ENCODE results near the gene MMD. TPM values are rescaled to one million over a fixed set of nuclear protein-coding genes. Genes with fewer than 3 reads are reported as not detected.

The MMD gene
- total and polyA plus RNA-seq, 2 of the 13 experiments (the other 11 are each of a cell fraction or from before 2014, with no cell fraction given) = 121 to 225 TPM

DNA sequence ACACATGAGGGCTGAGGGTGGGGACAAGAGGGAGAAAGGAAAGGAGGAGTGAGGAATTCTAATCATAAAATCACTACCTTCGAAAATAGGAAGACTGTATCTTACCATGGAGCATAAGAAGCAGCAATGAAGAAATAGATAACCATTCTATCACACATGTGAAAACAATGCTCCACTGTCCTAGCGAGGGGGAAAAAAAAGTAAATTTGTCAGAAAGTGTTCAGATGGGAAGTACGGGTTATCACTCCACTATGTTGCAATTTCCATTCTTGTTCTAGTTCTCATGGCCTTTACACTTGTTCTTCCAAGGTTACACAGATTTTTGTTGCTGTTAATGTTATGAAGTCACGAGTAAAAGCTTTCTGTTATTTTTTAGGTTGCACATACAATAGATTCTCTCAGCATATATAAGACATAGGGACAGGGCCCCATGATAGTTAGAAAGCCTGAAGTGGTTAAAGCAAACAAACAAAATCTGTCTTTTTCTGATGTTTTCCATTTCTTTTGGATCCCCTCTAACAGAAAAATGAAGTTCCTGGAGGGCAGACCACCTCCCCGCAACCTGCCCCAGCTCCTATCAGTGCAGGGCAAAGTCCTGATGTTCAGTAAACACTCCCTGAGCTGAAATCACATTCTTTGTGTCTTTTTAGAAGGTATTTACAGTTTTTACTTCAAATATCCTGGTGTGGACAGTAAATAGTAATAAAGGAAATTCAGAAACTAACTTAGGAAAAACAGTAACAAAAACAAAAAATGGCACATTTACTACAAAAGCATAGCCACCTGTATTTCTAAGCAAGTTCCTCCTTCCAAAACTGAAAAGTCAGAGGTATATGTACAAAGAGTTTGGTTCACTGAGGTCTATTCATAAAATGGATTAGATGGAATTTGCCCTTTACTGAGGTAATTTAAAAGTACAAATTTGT is 13.7 kb downstream of the MMD start (continued):
- TF ChIP-seq, protein P1, sequence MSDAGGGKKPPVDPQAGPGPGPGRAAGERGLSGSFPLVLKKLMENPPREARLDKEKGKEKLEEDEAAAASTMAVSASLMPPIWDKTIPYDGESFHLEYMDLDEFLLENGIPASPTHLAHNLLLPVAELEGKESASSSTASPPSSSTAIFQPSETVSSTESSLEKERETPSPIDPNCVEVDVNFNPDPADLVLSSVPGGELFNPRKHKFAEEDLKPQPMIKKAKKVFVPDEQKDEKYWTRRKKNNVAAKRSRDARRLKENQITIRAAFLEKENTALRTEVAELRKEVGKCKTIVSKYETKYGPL (CRISPR knock-in tag; IDR thresholded peaks at IDR 0.05) = no peak
- TF ChIP-seq IRF1 (CRISPR knock-in tag; IDR thresholded peaks at IDR 0.05; ENCODE audit: low read depth) (no peak), ZNF33A (CRISPR knock-in tag; IDR thresholded peaks at IDR 0.05; ENCODE audit: borderline replicate concordance) (no peak), PRPF4 (IDR thresholded peaks at IDR 0.05; ENCODE audit: low read depth, low read length, poor library complexity, severe bottlenecking) (no peak), ZNF713 (CRISPR knock-in tag; IDR thresholded peaks at IDR 0.05) (no peak), PCBP1 (IDR thresholded peaks at IDR 0.05; ENCODE audit: borderline replicate concordance, low read depth, low read length) (no peak), ZNF44 (CRISPR knock-in tag; IDR thresholded peaks at IDR 0.05) (no peak), ZMYM2 (CRISPR knock-in tag; IDR thresholded peaks at IDR 0.05) (peak; percentile 61; the same call in 1 of the 2 replicates), ZSCAN29 (CRISPR knock-in tag; conservative IDR thresholded peaks at IDR 0.05) (peak; percentile 42; the same call in 1 of the 2 replicates), RFX1 (IDR thresholded peaks at IDR 0.05) (no peak), ZNF567 (CRISPR knock-in tag; IDR thresholded peaks at IDR 0.05; ENCODE audit: borderline replicate concordance) (no peak), XBP1 (CRISPR knock-in tag; IDR thresholded peaks at IDR 0.05) (no peak), ZNF746 (CRISPR knock-in tag; IDR thresholded peaks at IDR 0.05) (peak; percentile 77; the same call in 1 of the 2 replicates), ATAD3A (CRISPR knock-in tag; IDR thresholded peaks at IDR 0.05) (no peak), ZNF296 (CRISPR knock-in tag; conservative IDR thresholded peaks at IDR 0.05) (no peak), POLR2G (IDR thresholded peaks at IDR 0.05; ENCODE audit: low read depth, low read length) (no peak), NR2C2 (CRISPR knock-in tag; IDR thresholded peaks at IDR 0.05; ENCODE audit: borderline replicate concordance) (peak; percentile 72), ZSCAN30 (CRISPR knock-in tag; IDR thresholded peaks at IDR 0.05) (no peak), SRSF9 (IDR thresholded peaks at IDR 0.05; ENCODE audit: borderline replicate concordance, insufficient read depth, low read depth, low read length, poor library complexity, severe bottlenecking) (no peak), HDAC2 (CRISPR knock-in tag; IDR thresholded peaks at IDR 0.05) (peak; percentile 84), ZNF275 (CRISPR knock-in tag; IDR thresholded peaks at IDR 0.05; ENCODE audit: borderline replicate concordance) (0 out of 2 replicates have a peak, but pooled peaks have one; percentile 17), FOXP1 (IDR thresholded peaks at IDR 0.05) (peak; percentile 75), FOXP1 (CRISPR knock-in tag; IDR thresholded peaks at IDR 0.05) (peak; percentile 98), ZNF331 (CRISPR knock-in tag; IDR thresholded peaks at IDR 0.05) (peak; percentile 33; the same call in 1 of the 2 replicates), MTA3 (CRISPR knock-in tag; IDR thresholded peaks at IDR 0.05) (no peak), FOXK2 (IDR thresholded peaks at IDR 0.05) (peak; percentile 47; the same call in 1 of the 2 replicates)
- TF ChIP-seq, protein P2, sequence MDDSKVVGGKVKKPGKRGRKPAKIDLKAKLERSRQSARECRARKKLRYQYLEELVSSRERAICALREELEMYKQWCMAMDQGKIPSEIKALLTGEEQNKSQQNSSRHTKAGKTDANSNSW (CRISPR knock-in tag; IDR thresholded peaks at IDR 0.05; ENCODE audit: borderline replicate concordance) = no peak
- TF ChIP-seq, protein P3, sequence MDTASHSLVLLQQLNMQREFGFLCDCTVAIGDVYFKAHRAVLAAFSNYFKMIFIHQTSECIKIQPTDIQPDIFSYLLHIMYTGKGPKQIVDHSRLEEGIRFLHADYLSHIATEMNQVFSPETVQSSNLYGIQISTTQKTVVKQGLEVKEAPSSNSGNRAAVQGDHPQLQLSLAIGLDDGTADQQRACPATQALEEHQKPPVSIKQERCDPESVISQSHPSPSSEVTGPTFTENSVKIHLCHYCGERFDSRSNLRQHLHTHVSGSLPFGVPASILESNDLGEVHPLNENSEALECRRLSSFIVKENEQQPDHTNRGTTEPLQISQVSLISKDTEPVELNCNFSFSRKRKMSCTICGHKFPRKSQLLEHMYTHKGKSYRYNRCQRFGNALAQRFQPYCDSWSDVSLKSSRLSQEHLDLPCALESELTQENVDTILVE (CRISPR knock-in tag; IDR thresholded peaks at IDR 0.05) = peak; percentile 50; the same call in 1 of the 2 replicates
